Spleen (tissue), 7 donors: Measurements from ENCODE around the gene RPP21.

Experiments
- CTCF ChIP-seq, 11 experiments: fragments of 200-600 bp in 7 of 11; fragments of 450-650 bp in 4 of 11; sonication (generic) in 4 of 11; IDR thresholded peaks in 8 of 11; conservative IDR thresholded peaks in 3 of 11; 1 replicate in 7 of 11; 2 replicates in 4 of 11; pipeline versions ENCODE4 v1.4.0 to v1.8.0; 2016 to 2021; ENCODE audit warnings: antibody characterized with exemption in 11 of 11, inconsistent platforms in 4 of 11, mild to moderate bottlenecking in 1 of 11
- POLR2A ChIP-seq, 3 donors: fragments of 450-650 bp; IDR thresholded peaks; one replicate each; pipeline ENCODE4 v1.5.1; 2017; ENCODE audit warnings: antibody characterized with exemption in 3 of 3, mild to moderate bottlenecking in 1 of 3
- POLR2AphosphoS5 ChIP-seq, 3 donors: sonication (generic); formaldehyde crosslinking; IDR thresholded peaks; one replicate each; pipeline ENCODE4 v1.5.1; 2017; ENCODE audit warnings: antibody characterized with exemption in 3 of 3
- donor health status: DM: no; HTN: no; CAD: no; lungs with moderate emphysema.
- donor health status: DM: no; HTN: no; CAD: no.
- donor health status: DM: no; HTN: no; CAD: no.

- no peak for TF ChIP-seq CTCF (IDR thresholded peaks at IDR 0.05 in 8 of 11, conservative IDR thresholded peaks at IDR 0.05 in 3 of 11)
- TF ChIP-seq POLR2A (IDR thresholded peaks at IDR 0.05) = no peak
- no peak for TF ChIP-seq POLR2AphosphoS5 (IDR thresholded peaks at IDR 0.05)
Observed at GRCh38 chr6:30352550-30352949, 7.6 kb downstream of the RPP21 start.
